Measurements from ENCODE around the gene PRR14L.

DNA sequence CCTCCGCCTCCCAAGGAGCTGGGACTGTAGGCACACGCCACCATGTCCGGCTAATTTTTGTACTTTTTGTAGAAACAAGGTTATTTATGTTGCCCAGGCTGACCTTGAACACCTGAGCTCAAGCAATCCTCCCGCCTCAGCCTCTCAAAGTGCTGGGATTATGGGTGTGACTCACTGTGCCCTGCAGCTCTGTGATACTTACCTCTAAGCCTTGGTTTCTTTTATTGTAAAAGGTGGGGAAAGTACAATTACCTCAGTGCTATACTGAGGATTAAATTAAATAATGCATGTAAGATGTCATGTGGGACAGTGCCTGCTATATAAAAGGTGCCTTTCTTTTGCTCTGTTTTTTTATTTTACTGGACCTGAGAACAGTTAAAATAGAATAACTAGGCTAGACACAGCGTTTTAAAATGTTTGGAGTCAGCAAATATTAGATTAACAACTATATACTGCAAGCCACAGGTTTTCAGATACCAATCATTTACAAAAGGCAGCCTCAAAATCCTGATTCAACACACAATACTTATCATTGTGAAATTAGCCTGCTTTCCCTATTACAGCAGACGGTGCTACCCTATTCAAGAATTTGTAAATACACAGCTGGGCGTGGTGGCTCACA, 30.0 kb downstream of the PRR14L start:
- TF ChIP-seq, protein P1, sequence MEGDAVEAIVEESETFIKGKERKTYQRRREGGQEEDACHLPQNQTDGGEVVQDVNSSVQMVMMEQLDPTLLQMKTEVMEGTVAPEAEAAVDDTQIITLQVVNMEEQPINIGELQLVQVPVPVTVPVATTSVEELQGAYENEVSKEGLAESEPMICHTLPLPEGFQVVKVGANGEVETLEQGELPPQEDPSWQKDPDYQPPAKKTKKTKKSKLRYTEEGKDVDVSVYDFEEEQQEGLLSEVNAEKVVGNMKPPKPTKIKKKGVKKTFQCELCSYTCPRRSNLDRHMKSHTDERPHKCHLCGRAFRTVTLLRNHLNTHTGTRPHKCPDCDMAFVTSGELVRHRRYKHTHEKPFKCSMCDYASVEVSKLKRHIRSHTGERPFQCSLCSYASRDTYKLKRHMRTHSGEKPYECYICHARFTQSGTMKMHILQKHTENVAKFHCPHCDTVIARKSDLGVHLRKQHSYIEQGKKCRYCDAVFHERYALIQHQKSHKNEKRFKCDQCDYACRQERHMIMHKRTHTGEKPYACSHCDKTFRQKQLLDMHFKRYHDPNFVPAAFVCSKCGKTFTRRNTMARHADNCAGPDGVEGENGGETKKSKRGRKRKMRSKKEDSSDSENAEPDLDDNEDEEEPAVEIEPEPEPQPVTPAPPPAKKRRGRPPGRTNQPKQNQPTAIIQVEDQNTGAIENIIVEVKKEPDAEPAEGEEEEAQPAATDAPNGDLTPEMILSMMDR (IDR thresholded peaks at IDR 0.05; ENCODE audit: insufficient read depth, low read depth, low read length): no peak
- no peak for TF ChIP-seq EZH2 (IDR thresholded peaks at IDR 0.05; ENCODE audit: insufficient read depth, low read length)
